Activated CD8-positive, alpha-beta memory T cell treated with anti-CD3 and anti-CD28 coated beads, Interleukin-2, amount 50 U/mL, for 4 hours (primary cell): Measurements from ENCODE around the gene AMFR.

Experiments
- DNase-seq: peaks from one replicate; pipeline ENCODE4 v3.0.0-alpha.2; 2020

Gene AMFR

GRCh38 chr16:56425439-56425832 lies at the start of gene AMFR:
Gene AMFR, minus strand, starts transcription at chr16:56425545. Its CDS starts 218 bp downstream, at chr16:56425327.
- peak; percentile 69 for DNase-seq

- DNase-seq: no peak
Measured at GRCh38 chr16:56470666-56471065, 45.3 kb upstream of the AMFR start.

GRCh38 chr16:56470232-56470631 lies 44.9 kb upstream of the AMFR start:
- no peak for DNase-seq

- no peak for DNase-seq
Measured at GRCh38 chr16:56469748-56470147, 44.4 kb upstream of the AMFR start.

- DNase-seq: no peak
Measured at GRCh38 chr16:56468800-56469199, 43.5 kb upstream of the AMFR start.

GRCh38 chr16:56466344-56466743 lies 41.0 kb upstream of the AMFR start:
- no peak for DNase-seq

GRCh38 chr16:56463153-56463552 lies 37.8 kb upstream of the AMFR start:
- DNase-seq: no peak

GRCh38 chr16:56462064-56462796 lies 36.9 kb upstream of the AMFR start:
- DNase-seq: no peak

GRCh38 chr16:56460101-56460500 lies 34.8 kb upstream of the AMFR start:
- DNase-seq: no peak

GRCh38 chr16:56457927-56458470 lies 32.7 kb upstream of the AMFR start:
- no peak for DNase-seq

GRCh38 chr16:56451753-56452689 lies 26.7 kb upstream of the AMFR start:
- no peak for DNase-seq

GRCh38 chr16:56450986-56451752 lies 25.8 kb upstream of the AMFR start, which contains the start of the genes NUDT21 and OGFOD1:
Gene NUDT21, minus strand, starts transcription at chr16:56451332. Its CDS starts 130 bp downstream, at chr16:56451202.
Gene OGFOD1, plus strand, starts transcription at chr16:56451554. Its CDS starts 59 bp downstream, at chr16:56451613.
- DNase-seq: peak; percentile 86

GRCh38 chr16:56450275-56450985 lies 25.1 kb upstream of the AMFR start:
- no peak for DNase-seq

- DNase-seq: no peak
Measured at GRCh38 chr16:56448005-56448404, 22.7 kb upstream of the AMFR start.

GRCh38 chr16:56447286-56447685 lies 21.9 kb upstream of the AMFR start:
- DNase-seq: no peak

- DNase-seq: no peak
Measured at GRCh38 chr16:56438038-56438437, 12.7 kb upstream of the AMFR start.

GRCh38 chr16:56436258-56436657 lies 10.9 kb upstream of the AMFR start:
- DNase-seq: no peak

- DNase-seq: no peak
Measured at GRCh38 chr16:56428091-56428490, 2.7 kb upstream of the AMFR start.

GRCh38 chr16:56426585-56426984 lies 1.2 kb upstream of the AMFR start:
- no peak for DNase-seq

- DNase-seq: peak; percentile 56
Measured at GRCh38 chr16:56424791-56425438, 430 bp downstream of the AMFR start.

- no peak for DNase-seq
Measured at GRCh38 chr16:56424404-56424764, 961 bp downstream of the AMFR start.
